Activated B cell treated with CpG ODN at 0.5 μM for 24 hours (primary cell): Measurements from ENCODE around the gene DOCK1. TPM values are rescaled to one million over a fixed set of nuclear protein-coding genes. Genes with fewer than 3 reads are reported as not detected.

ENCODE experiments used
- ATAC-seq: fragments of 200-7000 bp; cut with Tn5 transposase; one replicate; pipeline ENCODE4 v1.10.0; 2021; ENCODE audit warnings: low read depth, mild to moderate bottlenecking, moderate library complexity
- CTCF ChIA-PET: fragments of 350-600 bp; sonication (Branson Sonifier 250); formaldehyde crosslinking; loops from one replicate; lab custom pipeline; 2021; ENCODE audit warnings: antibody characterized with exemption; lab: Charles Lee
- POLR2A ChIA-PET: fragments of 350-600 bp; sonication (Branson Sonifier 250); formaldehyde crosslinking; loops from one replicate; lab custom pipeline; 2021; ENCODE audit warnings: antibody characterized with exemption; lab: Charles Lee
- DNase-seq: peaks from one replicate; pipeline ENCODE4 v3.0.0; 2022
- H3K27ac Mint-ChIP-seq: one replicate; pipeline ENCODE4 v1.8.0; 2020; ENCODE audit warnings: mixed read lengths
- H3K27me3 Mint-ChIP-seq: one replicate; pipeline ENCODE4 v1.8.0; 2021; ENCODE audit warnings: mixed read lengths
- H3K36me3 Mint-ChIP-seq: one replicate; pipeline ENCODE4 v1.8.0; 2021; ENCODE audit warnings: low read depth, mixed read lengths
- H3K4me1 Mint-ChIP-seq: one replicate; pipeline ENCODE4 v1.8.0; 2021; ENCODE audit warnings: mixed read lengths
- H3K4me3 Mint-ChIP-seq: one replicate; pipeline ENCODE4 v1.8.0; 2020; ENCODE audit warnings: mild to moderate bottlenecking, mixed read lengths
- H3K9me3 Mint-ChIP-seq: one replicate; pipeline ENCODE4 v1.8.0; 2020; ENCODE audit warnings: mixed read lengths
- CTCF ChIP-seq: fragments of 200-600 bp; IDR thresholded peaks from one replicate; pipeline ENCODE4 v1.8.0; 2022; ENCODE audit warnings: antibody characterized with exemption, mild to moderate bottlenecking
- intact Hi-C: fragments of 100-400 bp; cut with micrococcal nuclease; formaldehyde crosslinking; loops from one replicate; pipeline ENCODE4 v1.15.1; 2024
- total RNA-seq: library from RNA; stranded (reverse); gene quantifications from 2 replicates; pipeline ENCODE4 v1.2.3, GENCODE V29; 2022

The DOCK1 gene
- total RNA-seq, 1 donor from 2014 or later = not detected

- no peaks in the 10 kb centered on the region for H3K27me3 Mint-ChIP-seq
Observed at GRCh38 chr10:127013211-127013656, 108.0 kb downstream of the DOCK1 start.

GRCh38 chr10:127013691-127014473 is 108.7 kb downstream of the DOCK1 start:
- DNase-seq = no peak
- intact Hi-C loops = no loop called here
- no peak for ATAC-seq
- no peak for TF ChIP-seq CTCF
- Mint-ChIP-seq H3K9me3 (no peaks in the 10 kb centered on the region), H3K27ac (no peak overlapping the region), H3K4me1 (no peaks in the 10 kb centered on the region), H3K4me3 (no peak overlapping the region), H3K36me3 (no peaks in the 10 kb centered on the region), H3K27me3 (no peaks in the 10 kb centered on the region)
- CTCF ChIA-PET = no interaction called here
- POLR2A ChIA-PET = no interaction called here

More at GRCh38 chr10:127013211-127013656, 108.0 kb downstream of the DOCK1 start:
- Mint-ChIP-seq H3K27ac (no peak overlapping the region), H3K36me3 (no peaks in the 10 kb centered on the region), H3K9me3 (no peaks in the 10 kb centered on the region), H3K4me3 (no peak overlapping the region), H3K4me1 (no peaks in the 10 kb centered on the region)
- intact Hi-C loops = no loop called here
- ATAC-seq (no peak), DNase-seq (no peak)
- no peak for TF ChIP-seq CTCF
- ChIA-PET CTCF (no interaction called here), POLR2A (no interaction called here)

DNA sequence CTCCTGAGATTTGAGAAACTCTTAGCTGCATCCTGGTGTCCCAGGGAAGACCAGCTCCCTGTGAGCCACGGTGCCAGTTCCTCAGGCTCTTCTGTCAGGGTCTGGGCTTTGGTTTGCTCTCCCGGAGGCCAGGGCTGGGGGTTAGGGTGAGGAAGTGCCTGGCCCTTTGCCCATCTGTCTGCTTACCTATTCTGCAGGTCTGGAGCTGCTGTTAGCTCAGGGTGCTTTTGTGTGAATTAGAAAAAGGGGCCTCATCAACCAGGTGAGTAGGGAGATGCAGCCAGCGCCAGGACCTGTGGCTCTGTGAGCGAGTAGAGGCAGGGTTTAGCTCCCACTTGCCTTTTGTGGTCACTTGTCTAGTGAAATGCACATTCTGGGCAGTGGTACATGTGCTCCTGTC is 109.4 kb downstream of the DOCK1 start:
- H3K4me3 Mint-ChIP-seq = no peak overlapping the region
- intact Hi-C loops = no loop called here
- POLR2A ChIA-PET = no interaction called here
- CTCF ChIA-PET = no interaction called here
- no peaks in the 10 kb centered on the region for H3K27me3 Mint-ChIP-seq
- H3K4me1 Mint-ChIP-seq = no peaks in the 10 kb centered on the region
- ATAC-seq = no peak
- no peak for DNase-seq
- H3K36me3 Mint-ChIP-seq = no peaks in the 10 kb centered on the region
- H3K27ac Mint-ChIP-seq = no peak overlapping the region
- TF ChIP-seq CTCF = no peak
- H3K9me3 Mint-ChIP-seq = no peaks in the 10 kb centered on the region

- no peaks in the 10 kb centered on the region for H3K4me1 Mint-ChIP-seq
- no peaks in the 10 kb centered on the region for H3K9me3 Mint-ChIP-seq
- no peaks in the 10 kb centered on the region for H3K27me3 Mint-ChIP-seq
- no peaks in the 10 kb centered on the region for H3K36me3 Mint-ChIP-seq
- CTCF ChIA-PET = no interaction called here
- DNase-seq (no peak), ATAC-seq (no peak)
- H3K4me3 Mint-ChIP-seq = no peak overlapping the region
- TF ChIP-seq CTCF = no peak
- POLR2A ChIA-PET = no interaction called here
- intact Hi-C loops = no loop called here
- no peak overlapping the region for H3K27ac Mint-ChIP-seq
Observed at GRCh38 chr10:127015373-127015772, 110.1 kb downstream of the DOCK1 start.

- H3K4me1 Mint-ChIP-seq = no peaks in the 10 kb centered on the region
- no peak overlapping the region for H3K27ac Mint-ChIP-seq
- intact Hi-C loops = no loop called here
- TF ChIP-seq CTCF = no peak
- H3K4me3 Mint-ChIP-seq = no peak overlapping the region
- ChIA-PET CTCF (no interaction called here), POLR2A (no interaction called here)
- ATAC-seq (no peak), DNase-seq (no peak)
- no peaks in the 10 kb centered on the region for H3K36me3 Mint-ChIP-seq
- H3K9me3 Mint-ChIP-seq = no peaks in the 10 kb centered on the region
- no peaks in the 10 kb centered on the region for H3K27me3 Mint-ChIP-seq
Observed at GRCh38 chr10:127016331-127016730, 111.1 kb downstream of the DOCK1 start.
